KBM-7 (cell line): ENCODE results near the gene TRMT13.
"Not testable (repeated sequence)": the region's sequence is repeated elsewhere in the genome, so short reads cannot be mapped to it uniquely, and the experiment has no call there.

Experiments used
- DNase-seq: peaks from one replicate; pipeline ENCODE4 v3.0.0-alpha.2; 2015
- in situ Hi-C: fragments of 300-500 bp; cut with MboI; formaldehyde crosslinking; loops from 2 replicates; pipeline ENCODE4 v1.14.3; 2020; ENCODE audit warnings: low sequenced_read_pairs, low pct_unique_long_range_greater_than_20kb, mixed read lengths

Gene TRMT13

DNA sequence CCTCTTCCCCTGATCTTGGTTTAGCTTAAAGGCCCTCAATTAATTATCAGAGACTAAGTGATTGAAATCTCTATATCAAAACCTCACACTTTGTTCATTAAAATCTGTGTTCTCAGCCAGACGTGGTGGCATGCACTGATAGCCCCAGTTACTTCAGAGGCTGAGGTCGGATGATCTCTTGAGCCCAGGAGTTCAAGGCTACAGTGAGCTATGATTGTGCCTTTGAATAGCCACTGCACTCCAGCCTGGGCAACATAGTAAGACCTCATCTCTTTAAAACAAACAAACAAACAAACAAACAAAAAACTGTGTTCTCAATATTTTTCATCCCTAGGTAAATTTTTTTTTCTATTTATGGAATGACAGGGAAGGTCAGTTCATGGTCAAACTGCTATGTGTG is 18.7 kb downstream of the TRMT13 start:
- in situ Hi-C loops, result no loop called here
- DNase-seq, result no peak

DNA sequence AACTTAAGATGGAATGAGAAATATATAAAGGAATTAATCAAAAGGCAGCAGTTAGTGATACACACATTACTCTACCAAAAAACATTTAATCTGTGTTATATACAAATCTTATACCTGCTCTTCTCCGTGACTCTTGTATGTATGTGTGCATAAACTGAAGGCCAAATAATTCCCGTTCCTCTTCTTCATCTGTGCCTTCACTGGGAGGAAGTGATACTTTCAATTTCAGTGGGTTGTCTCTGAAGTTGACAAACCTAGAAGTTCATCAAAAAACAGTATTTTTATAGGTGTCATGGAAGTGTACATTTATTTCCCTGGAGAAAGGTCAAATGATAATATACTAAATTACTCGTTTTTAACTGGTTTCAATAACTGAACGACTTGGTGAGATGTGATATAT is 19.3 kb downstream of the TRMT13 start:
- in situ Hi-C loops, result no loop called here
- DNase-seq, result no peak

DNA sequence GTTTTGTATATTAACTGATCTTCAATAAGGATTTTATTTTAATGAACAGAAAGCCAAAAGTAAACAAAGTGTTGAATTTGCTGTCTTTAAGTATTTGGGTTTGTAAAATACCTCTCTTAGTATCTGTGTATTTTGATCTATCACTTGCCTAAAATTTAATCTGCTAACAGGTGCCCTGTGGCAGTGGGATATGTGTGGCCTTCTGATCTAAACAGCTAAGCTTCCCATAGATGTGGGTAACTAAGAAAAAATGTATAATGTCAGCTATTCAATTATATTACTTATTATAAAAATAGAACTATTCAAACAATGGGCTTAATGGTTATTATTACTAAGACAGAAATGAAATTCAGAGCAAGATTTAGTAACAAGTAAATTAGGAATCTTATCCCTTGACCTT is 29.9 kb downstream of the TRMT13 start:
- in situ Hi-C loops, result no loop called here
- DNase-seq, result no peak

DNA sequence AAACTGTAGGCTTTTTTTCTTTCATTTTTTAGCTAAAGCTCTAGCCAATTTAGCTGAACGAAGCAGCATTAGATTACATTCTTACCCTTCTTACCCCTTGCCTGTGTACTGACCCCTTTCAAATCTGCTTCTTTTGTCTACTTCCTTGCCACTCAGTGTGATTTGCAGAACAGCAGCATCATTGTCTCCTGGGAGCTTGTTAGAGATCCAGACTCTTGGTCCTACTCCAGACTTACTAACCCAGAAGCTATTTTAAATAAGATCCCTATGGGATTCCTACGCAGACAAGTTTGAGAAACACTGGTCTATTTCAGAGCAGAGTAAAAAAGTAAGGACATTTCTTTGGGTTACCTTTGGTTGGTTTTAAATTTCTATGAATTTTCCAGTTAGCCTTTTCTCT is 31.3 kb downstream of the TRMT13 start:
- in situ Hi-C loops, result no loop called here
- no peak for DNase-seq

DNA sequence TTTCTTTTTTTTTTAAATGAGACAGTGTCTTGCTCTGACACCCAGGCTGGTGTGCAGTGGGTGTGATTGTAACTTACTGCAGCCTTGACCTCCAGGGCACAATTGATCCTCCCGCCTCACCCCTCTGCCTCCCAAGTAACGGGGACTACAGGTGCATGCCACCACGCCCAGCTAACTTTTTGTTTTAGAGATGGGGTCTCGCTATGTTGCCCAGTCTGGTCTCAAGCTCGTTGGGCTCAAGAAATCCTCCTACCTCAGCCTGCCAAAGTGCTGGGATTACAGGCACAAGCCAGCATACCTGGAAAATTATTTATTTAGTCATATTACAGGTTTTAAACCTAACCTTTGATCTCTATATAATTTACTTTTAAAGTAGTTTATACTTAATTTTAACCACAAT is 31.7 kb downstream of the TRMT13 start:
- no peak for DNase-seq
- in situ Hi-C loops, result no loop called here

DNA sequence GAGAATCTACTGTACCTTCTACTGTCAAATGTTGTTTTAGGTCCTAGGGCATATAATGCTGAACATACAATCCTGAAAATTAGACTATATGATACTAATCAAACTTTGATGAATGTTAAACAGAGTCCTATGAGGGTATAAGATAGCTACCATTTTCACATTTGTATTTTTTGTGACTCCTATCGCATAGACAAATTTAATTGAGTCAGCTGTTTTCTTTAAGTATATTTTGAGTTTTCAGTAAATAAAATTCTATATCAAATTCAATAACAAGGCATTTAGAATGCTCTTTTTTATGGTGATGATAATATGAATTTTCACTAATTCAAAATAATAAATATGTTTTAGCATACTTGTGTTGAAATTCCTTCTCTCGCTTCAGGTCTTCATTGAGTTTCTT is 35.1 kb downstream of the TRMT13 start:
- in situ Hi-C loops, result no loop called here

DNA sequence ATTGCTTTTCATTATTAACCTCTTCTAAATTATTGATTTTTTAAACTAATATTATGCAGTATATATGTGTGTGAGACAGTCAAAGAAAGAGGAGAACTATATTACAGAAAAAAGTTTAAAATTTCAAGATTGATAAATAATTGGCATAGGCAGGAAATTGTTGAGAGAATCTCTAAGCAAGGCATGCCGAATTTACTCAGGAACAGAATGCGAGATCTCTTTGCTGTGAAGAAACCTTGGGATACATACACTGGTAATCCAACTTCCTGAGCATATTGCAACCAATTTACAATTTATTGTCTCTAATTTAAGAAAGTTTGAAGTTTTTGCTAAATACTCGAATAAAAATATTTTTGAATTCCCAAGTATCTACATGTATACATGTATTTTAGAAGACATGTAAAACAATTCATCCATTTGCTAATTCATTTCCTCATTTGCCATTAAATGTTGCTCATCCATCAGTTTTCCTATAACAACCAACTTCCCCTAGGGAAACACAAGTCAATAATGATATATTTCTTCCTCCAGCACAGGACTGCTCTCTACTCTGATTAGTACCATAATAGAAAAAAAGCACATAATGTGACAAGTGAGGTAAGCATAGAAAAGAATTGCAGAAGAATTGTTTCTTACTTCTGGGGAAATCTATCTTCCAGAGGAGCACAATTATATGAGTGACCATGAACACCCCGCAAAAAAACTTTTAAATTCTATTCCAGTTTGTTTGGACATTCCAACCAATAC is 44.5 kb downstream of the TRMT13 start:
- no peak for DNase-seq
- in situ Hi-C loops, result no loop called here

More for the DNA sequence above, 35.1 kb downstream of the TRMT13 start:
- no peak for DNase-seq

DNA sequence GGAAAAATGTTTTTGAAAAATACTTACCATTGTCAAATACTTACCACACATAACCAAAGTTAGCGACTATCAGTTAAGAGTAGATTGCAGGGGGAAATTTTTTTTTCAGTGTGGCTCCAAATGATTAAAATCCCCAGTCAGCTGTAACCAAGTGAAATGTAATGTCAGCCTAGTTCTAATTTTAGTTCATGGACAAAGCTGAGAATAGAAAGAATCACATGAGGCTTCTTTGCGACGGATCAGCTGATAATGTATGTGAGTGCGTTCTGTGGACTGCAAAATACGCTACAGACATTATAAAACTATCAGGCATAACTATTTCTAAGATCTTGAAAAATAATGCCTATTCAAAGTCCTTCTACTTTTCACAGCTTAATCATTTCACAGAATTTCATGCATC is 45.1 kb downstream of the TRMT13 start, which contains the start of gene LRRC39:
Gene LRRC39, minus strand, starts transcription at position 166 of the 400 bp plus-strand sequence. CDS start 9,740 bp downstream, outside the sequence.
- in situ Hi-C loops, result no loop called here
- no peak for DNase-seq

DNA sequence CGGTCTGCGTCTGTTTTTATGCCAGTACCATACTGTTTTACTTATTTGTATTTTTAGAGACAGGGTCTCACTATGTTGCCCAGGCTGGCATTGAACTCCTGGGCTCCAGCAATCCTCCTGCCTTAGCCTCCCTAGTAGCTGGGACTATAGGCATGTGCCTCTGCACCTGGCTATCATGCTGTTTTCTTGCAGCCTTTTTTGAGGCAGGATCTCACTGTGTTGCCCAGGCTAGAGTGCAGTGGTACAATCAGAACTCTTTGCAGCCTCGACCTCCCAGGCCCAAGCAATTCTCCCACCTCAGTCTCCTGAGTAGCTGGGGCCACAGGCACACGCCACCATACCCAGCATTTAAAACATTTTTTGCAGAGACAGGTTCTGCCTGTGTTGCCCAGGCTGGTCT is 50.4 kb downstream of the TRMT13 start:
- in situ Hi-C loops, result no loop called here
- DNase-seq, result no peak

DNA sequence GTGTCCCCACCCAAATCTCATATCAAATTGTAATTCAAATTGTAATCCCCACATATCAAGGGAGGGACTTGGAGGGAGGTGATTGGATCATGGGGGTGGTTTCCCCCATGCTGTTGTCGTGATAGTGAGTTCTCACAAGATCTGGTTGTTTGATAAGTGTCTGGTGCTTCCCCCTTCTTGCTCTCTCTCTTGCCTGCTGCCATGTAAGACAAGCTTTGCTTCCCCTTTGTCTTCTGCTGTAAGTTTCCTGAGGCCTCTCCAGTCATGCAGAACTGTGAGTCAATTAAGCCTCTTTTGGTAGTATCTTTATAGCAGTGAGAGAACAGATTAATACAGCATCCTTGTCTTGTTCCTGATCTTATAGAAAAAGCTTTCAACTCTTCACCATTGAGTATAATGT is 51.6 kb downstream of the TRMT13 start:
- peak; percentile 93 for DNase-seq
- in situ Hi-C loops, result no loop called here

DNA sequence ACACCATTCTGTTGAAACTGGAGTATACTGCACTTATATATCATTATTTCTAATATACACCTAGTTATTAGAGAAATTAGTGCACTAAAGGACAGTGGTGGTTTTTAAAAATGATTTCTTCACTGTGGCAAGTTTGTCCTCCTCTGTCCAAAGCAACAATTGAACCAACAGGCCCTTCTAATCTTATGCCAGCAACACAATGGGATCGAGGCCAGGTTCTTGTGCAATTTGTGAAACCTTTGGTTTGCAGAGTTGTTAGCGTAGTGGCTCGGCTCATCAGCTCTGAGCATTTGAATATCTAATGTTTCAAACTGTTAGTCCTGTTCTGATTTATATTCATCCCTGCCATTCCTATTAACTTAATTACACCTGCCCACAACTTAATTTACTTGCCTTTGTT is 54.9 kb downstream of the TRMT13 start:
- in situ Hi-C loops, result no loop called here
- DNase-seq, result no peak

DNA sequence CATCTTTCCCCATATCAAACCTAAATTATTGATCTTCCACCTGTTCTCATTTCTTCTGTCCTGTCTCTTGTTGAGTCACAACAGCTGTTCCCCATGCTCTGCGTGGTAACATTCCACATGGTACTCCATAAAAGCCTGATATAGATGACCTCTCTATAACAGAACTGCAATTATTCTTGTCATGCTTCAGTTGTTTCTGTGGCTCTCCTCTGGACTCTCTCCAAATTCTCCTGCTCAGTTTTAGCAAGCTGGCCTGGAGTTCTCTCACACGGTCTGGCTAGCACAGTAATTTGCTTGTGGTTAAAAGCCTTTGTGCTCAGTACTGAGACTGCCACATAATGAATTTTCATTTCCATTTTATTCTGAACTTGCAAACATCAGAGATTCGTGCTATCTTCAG is 55.7 kb downstream of the TRMT13 start:
- in situ Hi-C loops, result no loop called here
- DNase-seq, result peak; percentile 74

DNA sequence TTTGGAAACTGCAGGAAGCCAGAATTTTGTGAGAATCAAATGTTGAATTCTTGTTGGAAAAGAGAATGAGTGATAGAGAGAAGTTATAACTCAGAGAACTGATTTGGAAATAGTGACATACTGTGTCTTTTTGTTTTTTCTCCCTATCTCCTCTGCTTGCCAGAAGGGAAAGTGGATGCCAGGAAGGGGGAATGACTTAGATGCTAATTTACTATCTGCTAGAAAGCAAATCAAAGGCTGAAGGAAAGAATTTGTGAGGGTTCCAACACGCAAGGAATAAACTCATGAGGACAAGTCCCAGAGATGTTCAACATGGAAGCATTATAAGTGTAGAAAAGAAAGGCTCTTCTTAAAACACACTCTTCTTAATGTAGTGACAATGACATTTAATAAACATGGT is 65.6 kb downstream of the TRMT13 start:
- in situ Hi-C loops, result no loop called here

DNA sequence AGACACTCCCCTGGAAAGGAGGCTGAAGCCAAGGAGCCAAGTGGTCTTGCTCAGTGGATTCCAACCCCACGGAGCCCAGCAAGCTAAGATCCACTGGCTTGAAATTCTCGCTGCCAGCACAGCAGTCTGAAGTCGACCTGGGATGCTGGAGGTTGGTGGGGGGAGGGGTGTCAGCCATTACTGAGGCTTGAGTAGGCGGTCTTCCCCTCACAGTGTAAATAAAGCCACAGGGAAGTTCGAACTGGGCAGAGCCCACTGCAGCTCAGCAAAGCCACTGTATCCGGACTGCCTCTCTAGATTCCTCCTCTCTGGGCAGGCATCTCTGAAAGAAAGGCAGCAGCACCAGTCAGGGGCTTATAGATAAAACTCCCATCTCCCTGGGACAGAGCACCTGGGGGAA is 67.1 kb downstream of the TRMT13 start:
- DNase-seq, in situ Hi-C loops: not testable (repeated sequence)

More for the DNA sequence above, 65.6 kb downstream of the TRMT13 start:
- DNase-seq, result no peak
